Measurements from ENCODE around the gene RNF6.
A peak's percentile ranks its signal among the peaks of the same experiment; 100 is the strongest.

Gene RNF6

DNA sequence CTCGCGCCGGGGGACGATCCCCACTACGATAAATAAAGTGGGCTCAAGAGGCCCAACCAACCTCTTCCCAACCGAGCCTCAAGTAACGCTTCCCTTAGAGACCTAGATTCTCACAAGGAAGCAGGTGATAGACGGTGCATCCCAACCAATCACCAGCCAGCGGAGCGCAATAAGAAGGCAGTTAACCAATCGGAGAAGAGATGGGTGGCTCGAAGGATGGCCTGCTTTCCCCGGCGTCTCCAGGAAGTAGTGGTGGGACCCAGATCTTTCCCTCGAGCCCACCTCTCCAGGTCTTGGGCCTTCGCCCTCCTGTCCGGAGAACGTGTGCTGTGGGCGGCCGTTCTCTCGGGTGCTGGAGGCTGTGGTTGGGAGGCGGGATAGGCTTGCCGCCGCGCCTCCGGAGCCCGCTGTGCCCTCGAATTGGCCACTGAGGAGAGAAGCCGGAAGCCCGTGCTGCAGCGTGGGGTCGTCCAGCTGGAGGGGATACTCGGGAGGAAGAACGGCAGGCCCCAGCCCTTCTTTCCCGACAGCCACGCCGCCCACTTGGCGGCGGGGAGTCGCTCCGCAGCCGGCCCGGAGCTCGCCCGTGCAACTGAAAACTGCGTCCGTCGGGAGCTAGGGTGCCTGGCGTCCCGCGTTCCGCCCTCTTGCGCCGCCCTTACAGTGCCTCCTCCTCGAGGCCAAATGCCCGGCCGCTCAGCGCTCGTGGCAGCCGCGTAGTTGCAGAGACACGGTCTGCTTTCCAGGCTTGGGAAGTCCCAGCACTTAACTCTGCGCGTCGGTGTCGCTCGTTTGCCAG, at the start of gene RNF6:
TSS of gene RNF6 (minus strand) at position 594 of the 799 bp plus-strand sequence. CDS start 2,665 bp downstream, outside the sequence.
- H3K4me3 ChIP-seq (replicated peaks; ENCODE audit: low read depth, low read length), result peak within 1 kb of the TSS; percentile 85
- TF ChIP-seq, protein P1, sequence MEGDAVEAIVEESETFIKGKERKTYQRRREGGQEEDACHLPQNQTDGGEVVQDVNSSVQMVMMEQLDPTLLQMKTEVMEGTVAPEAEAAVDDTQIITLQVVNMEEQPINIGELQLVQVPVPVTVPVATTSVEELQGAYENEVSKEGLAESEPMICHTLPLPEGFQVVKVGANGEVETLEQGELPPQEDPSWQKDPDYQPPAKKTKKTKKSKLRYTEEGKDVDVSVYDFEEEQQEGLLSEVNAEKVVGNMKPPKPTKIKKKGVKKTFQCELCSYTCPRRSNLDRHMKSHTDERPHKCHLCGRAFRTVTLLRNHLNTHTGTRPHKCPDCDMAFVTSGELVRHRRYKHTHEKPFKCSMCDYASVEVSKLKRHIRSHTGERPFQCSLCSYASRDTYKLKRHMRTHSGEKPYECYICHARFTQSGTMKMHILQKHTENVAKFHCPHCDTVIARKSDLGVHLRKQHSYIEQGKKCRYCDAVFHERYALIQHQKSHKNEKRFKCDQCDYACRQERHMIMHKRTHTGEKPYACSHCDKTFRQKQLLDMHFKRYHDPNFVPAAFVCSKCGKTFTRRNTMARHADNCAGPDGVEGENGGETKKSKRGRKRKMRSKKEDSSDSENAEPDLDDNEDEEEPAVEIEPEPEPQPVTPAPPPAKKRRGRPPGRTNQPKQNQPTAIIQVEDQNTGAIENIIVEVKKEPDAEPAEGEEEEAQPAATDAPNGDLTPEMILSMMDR (IDR thresholded peaks at IDR 0.05; ENCODE audit: low read depth, low read length, missing control alignments), result no peak
- peak; percentile 98 for DNase-seq (ENCODE audit: extremely low read depth, low read depth)

DNA sequence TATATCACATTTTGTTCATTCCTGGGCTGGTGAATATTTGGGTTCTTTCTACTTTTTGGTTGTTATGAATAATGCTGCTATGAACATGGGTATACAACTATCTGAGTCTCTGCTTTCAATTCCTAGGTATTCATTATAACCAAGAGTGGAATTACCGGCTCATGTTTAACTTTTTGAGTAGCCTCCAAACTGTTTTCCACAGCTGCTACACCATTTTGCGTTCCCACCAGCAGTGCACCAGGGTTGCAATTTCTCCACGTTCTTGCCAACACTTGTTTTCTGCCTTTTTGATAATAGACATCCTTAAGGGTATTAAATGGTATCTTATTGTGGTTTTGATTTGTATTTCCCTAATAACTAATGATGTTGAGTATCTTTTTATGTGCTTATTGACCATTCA, 48.6 kb upstream of the RNF6 start:
- no peak for DNase-seq (ENCODE audit: extremely low read depth, low read depth)
- TF ChIP-seq, protein P1 (IDR thresholded peaks at IDR 0.05; ENCODE audit: low read depth, low read length, missing control alignments), result no peak
- H3K4me3 ChIP-seq (replicated peaks; ENCODE audit: low read depth, low read length), result no peak overlapping the region

DNA sequence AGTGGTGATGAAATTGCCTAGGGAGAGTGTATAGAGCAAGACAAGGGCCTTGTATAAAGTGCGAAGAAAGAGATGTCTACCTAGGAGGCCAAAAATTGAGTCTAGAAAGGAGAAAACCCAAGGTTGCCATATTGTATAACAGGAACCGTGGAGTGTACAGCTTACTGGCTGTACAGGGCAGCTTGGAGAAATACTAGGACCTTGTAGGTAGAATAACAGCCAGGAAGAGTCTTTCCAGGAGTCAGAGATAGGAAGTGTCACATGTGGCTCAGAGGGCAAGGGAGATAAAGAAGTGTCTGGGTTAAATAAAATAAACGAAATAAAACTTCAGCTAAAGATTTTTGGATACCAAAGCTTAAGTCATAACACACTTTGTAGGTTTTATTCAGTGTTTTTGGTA, 44.2 kb upstream of the RNF6 start:
- H3K4me3 ChIP-seq (replicated peaks; ENCODE audit: low read depth, low read length), result no peak overlapping the region
- no peak for DNase-seq (ENCODE audit: extremely low read depth, low read depth)
- TF ChIP-seq, protein P1 (IDR thresholded peaks at IDR 0.05; ENCODE audit: low read depth, low read length, missing control alignments), result no peak

DNA sequence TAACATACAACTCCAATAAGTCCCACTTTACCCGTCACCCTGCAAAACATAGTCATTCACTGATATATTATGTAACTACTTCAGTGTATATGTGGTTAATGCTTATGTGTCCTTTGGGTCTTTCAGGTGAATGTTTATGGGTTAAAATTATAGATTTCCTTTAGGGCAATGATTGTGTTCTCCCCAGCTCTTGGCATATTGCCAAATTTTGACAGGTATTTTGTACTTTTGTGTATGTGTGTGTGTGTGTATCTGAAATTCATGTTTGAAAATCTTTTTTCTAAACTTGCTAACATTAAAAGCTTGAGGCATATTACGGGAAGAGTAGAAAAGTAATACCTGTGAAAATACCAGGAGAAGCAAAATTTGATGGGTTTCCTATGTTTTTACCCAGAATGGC, 40.0 kb upstream of the RNF6 start:
- no peak overlapping the region for H3K4me3 ChIP-seq (replicated peaks; ENCODE audit: low read depth, low read length)
- no peak for DNase-seq (ENCODE audit: extremely low read depth, low read depth)
- TF ChIP-seq, protein P1 (IDR thresholded peaks at IDR 0.05; ENCODE audit: low read depth, low read length, missing control alignments), result no peak

DNA sequence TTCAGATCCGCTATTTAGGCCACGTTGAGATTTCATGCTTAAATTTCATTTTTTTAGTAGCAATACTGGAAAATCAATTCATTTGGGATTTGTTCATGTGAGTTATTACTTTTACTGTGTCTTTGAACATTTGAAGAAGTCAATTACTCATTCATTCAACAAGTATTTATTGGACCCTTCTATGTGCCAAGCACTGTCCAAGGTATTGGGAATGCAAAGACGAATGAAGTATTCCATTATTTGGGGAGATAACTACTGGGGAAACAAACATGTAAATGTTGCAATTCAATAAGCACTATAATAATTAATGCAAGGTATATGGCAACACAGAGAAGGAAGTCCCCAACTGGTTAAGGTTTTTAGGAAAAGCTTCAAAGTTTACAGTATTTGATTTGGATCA, 37.5 kb upstream of the RNF6 start:
- no peak for DNase-seq (ENCODE audit: extremely low read depth, low read depth)
- H3K4me3 ChIP-seq (replicated peaks; ENCODE audit: low read depth, low read length), result no peak overlapping the region

DNA sequence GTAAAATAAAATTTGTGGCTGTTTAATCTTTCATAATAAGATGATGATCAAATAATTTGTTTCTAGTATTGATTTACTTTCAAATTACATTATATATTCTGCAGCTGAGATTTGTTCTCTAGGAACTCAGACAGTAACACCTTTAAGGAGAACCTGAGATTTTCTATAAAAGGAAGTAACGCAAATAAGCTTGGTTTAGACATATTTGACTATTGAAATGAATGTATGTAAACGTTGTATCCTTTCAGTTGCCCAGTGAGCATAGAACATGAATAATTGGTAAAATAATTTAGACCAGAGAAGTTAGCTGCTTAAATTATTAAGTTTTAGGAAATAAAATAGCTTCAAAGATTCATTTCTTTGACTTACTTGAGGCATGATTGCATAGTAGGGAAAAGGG, 34.9 kb upstream of the RNF6 start:
- no peak for DNase-seq (ENCODE audit: extremely low read depth, low read depth)
- TF ChIP-seq, protein P1 (IDR thresholded peaks at IDR 0.05; ENCODE audit: low read depth, low read length, missing control alignments), result no peak
- no peak overlapping the region for H3K4me3 ChIP-seq (replicated peaks; ENCODE audit: low read depth, low read length)

More for the DNA sequence above, 37.5 kb upstream of the RNF6 start:
- TF ChIP-seq, protein P1 (IDR thresholded peaks at IDR 0.05; ENCODE audit: low read depth, low read length, missing control alignments), result no peak

All from HFF-Myc (cell line).